Measurements from ENCODE around the gene ALPI. TPM values are rescaled to one million over a fixed set of nuclear protein-coding genes. Genes with fewer than 3 reads are reported as not detected.
A peak's percentile ranks its signal among the peaks of the same experiment; 100 is the strongest.
"Not testable (repeated sequence)": the region's sequence is repeated elsewhere in the genome, so short reads cannot be mapped to it uniquely, and the experiment has no call there.

ALPI gene
- total RNA-seq, 2 experiments from 2014 or later, result not detected

DNA sequence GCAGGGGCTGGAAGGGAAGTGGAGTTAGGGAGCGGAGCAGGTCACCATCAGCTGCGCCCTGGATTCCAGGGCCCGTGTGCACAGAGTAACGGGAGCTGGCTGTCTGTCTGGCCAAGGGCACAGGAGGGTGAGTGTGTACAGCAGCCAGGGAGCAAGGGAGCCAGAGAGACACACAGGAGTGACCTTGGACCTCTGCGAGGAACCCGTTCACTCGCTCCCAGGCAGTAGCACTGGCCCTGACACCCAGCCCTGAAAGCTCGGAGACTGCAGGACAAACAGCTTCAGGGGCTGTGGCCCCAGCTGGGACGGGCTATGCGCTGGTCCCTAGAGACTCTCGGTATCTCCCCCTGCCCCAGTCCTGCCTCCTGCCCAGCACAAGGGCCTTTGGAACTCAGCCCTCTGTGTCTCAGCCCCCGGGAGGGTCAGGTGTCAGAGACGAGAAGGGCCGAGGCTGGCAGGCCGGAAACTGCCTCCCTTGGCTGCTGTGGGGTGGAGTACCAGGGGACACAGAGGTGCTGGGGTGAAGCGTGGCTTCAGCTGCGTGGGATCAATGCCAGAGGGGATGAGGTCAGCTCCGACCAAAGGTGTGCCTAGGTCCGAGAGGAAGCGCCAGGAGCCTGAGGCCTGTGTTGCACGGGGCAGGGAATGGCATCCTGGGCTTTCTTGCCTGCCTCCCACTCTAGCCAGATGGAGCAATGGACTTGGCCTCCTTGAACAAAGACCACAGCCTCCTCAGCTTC is 12.1 kb upstream of the ALPI start:
- intact Hi-C loops (cut with DNase I, micrococcal nuclease), result loop anchor here (5.0 to 10.0 kb wide), 3 partner anchors 109 to 517 kb away; partner anchors contain the start of gene NPPC (in 1 of the 2)
- not testable (repeated sequence) for DNase-seq

DNA sequence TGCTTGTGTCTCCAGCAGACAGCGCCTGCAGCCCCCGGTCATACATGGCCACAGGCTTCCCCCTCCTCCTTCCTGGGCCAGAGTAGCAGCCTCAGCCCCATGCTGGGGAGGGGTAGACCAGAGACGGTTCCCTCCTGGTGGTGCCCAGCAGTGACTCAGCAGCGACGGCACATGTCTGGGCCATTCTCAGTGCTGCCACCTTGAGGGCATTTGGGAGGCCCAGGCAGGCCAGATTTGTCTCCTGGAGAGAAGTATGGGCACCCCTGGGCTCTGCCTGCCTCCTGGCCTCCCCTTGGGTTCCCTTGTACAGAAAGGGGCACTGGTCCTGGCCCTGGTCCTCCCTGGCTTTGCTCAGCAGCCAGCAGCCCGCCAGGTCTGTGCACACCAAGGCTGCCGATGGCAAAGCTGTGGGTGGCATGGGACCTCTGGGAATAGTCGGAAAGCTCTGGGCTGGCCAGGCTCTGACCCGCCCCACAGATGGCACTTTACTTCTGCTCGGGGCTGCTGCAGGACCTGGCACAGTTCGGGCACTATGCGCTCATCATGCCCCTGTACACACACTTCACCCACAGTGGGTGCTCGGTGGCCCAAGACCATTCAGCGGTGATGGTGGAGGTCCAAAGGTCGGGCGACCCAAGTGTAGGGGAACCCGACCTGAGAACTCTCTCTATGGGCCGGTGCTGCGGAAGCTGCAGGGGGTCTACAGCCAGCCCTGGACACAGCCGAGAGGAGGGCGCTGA is 11.4 kb upstream of the ALPI start:
- no peak overlapping the region for H3K27ac Mint-ChIP-seq
- no peak overlapping the region for H3K4me3 Mint-ChIP-seq
- H3K36me3 Mint-ChIP-seq (ENCODE audit: low read depth), result no peaks in the 10 kb centered on the region
- H3K9me3 ChIP-seq (ENCODE audit: control insufficient read depth in 1 of 2, insufficient read depth in 1 of 2, low read length in 2 of 2), result no peaks in the 10 kb centered on the region
- intact Hi-C loops (cut with DNase I, micrococcal nuclease), result loop anchor here (5.0 to 10.0 kb wide), 3 partner anchors 110 to 517 kb away; partner anchors contain the start of gene NPPC (in 1 of the 2)
- H3K27me3 ChIP-seq (ENCODE audit: control insufficient read depth in 1 of 2, insufficient read depth in 2 of 2, low read length in 2 of 2), result no peaks in the 10 kb centered on the region
- H3K4me3 ChIP-seq (ENCODE audit: low read length), result no peak overlapping the region
- no peak overlapping the region for H3K27ac ChIP-seq (ENCODE audit: low read depth in 1 of 2, low read length in 2 of 2)
- ATAC-seq (ENCODE audit: poor library complexity) (peak; percentile 55), DNase-seq (peak; percentile 26 to 77 (median 50))
- H3K4me1 ChIP-seq (ENCODE audit: insufficient read depth, low read length), result peaks cover 11% of the 10 kb centered on the region
- ChIA-PET CTCF (interaction anchor here (0.6 to 1.1 kb wide), 2 partner anchors 77 to 694 kb away, joined by 3 read pairs; no protein-coding TSS in a partner anchor), POLR2A (no interaction called here)
- H3K9me3 Mint-ChIP-seq, result no peaks in the 10 kb centered on the region
- no peaks in the 10 kb centered on the region for H3K36me3 ChIP-seq (ENCODE audit: insufficient read depth, low read length)
- peaks cover 3% of the 10 kb centered on the region for H3K27me3 Mint-ChIP-seq
- H3K4me1 Mint-ChIP-seq (ENCODE audit: low read depth), result no peaks in the 10 kb centered on the region
- TF ChIP-seq CTCF (IDR thresholded peaks at IDR 0.05), result peak; percentile 57

More for the DNA sequence above, 12.1 kb upstream of the ALPI start:
- H3K4me3 Mint-ChIP-seq; H3K4me1 Mint-ChIP-seq (ENCODE audit: low read depth); H3K9me3 ChIP-seq (ENCODE audit: control insufficient read depth in 1 of 2, insufficient read depth in 1 of 2, low read length in 2 of 2); ATAC-seq (ENCODE audit: poor library complexity); H3K27me3 Mint-ChIP-seq; H3K27me3 ChIP-seq (ENCODE audit: control insufficient read depth in 1 of 2, insufficient read depth in 2 of 2, low read length in 2 of 2); H3K36me3 Mint-ChIP-seq (ENCODE audit: low read depth); H3K9me3 Mint-ChIP-seq; H3K36me3 ChIP-seq (ENCODE audit: insufficient read depth, low read length); H3K27ac ChIP-seq (ENCODE audit: low read depth in 1 of 2, low read length in 2 of 2); POLR2A ChIA-PET; H3K27ac Mint-ChIP-seq; H3K4me3 ChIP-seq (ENCODE audit: low read length): not testable (repeated sequence)
- CTCF ChIA-PET, result interaction anchor here (1.1 kb wide), 1 partner anchor 78 kb away, joined by 3 read pairs; no protein-coding TSS in a partner anchor
- peaks cover 11% of the 10 kb centered on the region for H3K4me1 ChIP-seq (ENCODE audit: insufficient read depth, low read length)

DNA sequence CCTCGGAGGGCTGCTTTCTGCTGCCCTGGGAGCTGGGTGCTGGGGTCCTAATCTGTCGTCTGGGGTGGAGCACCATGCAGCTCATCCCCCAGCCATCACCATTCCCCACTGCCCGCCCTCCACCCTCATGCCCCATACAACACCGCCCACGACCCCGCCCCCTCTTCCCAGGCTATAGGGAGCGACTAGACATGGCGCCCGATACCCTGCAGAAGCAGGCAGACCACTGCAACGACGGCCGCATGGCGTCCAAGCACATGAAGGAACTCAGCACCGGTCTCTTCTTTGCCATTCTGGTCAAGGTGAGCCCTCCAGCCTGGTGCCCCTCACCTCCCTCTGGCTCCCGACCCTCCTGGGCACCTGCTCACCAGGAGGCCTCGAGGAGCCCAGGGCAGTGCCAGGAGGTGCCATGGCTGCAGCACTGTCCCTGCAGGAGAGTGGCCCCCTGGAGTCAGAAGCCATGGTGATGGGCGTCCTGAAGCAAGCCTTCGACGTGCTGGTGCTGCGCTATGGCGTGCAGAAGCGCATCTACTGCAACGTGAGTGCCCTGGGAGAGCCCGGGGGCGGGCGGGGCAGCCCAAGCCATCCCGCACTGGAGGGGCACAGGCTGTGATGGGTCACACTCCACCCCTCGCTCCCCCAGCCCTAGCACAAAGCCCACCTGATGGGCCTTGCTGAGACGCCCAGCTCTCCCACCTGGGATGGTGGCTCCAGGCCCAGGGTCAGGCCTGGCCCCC is 10.6 kb upstream of the ALPI start:
- H3K27me3 ChIP-seq (ENCODE audit: control insufficient read depth in 1 of 2, insufficient read depth in 2 of 2, low read length in 2 of 2); DNase-seq; H3K27me3 Mint-ChIP-seq; H3K27ac ChIP-seq (ENCODE audit: low read depth in 1 of 2, low read length in 2 of 2); H3K27ac Mint-ChIP-seq; H3K9me3 ChIP-seq (ENCODE audit: control insufficient read depth in 1 of 2, insufficient read depth in 1 of 2, low read length in 2 of 2); H3K36me3 ChIP-seq (ENCODE audit: insufficient read depth, low read length); H3K4me1 Mint-ChIP-seq (ENCODE audit: low read depth); H3K4me1 ChIP-seq (ENCODE audit: insufficient read depth, low read length); ATAC-seq (ENCODE audit: poor library complexity); H3K9me3 Mint-ChIP-seq; H3K4me3 ChIP-seq (ENCODE audit: low read length); POLR2A ChIA-PET; H3K4me3 Mint-ChIP-seq; H3K36me3 Mint-ChIP-seq (ENCODE audit: low read depth): not testable (repeated sequence)
- CTCF ChIA-PET, result interaction anchor here (0.6 to 1.1 kb wide), 2 partner anchors 76 to 695 kb away, joined by 3 read pairs; no protein-coding TSS in a partner anchor
- intact Hi-C loops (cut with DNase I, micrococcal nuclease), result loop anchor here in 1 of 2 experiments (10.0 kb wide), 1 partner anchor 111 kb away; no protein-coding TSS in a partner anchor

Data from CD4-positive, alpha-beta T cell (primary cell).